MM.1S (cell line): ENCODE data around the gene PCTP.

Experiments
- EZH2phosphoT487 ChIP-seq: fragments of 300-600 bp; sonication (generic); IDR thresholded peaks from 2 replicates; pipeline ENCODE4 v1.6.1; 2018; ENCODE audit warnings: antibody characterized with exemption, low read length
- TF ChIP-seq, protein P1 (sequence below): fragments of 300-600 bp; sonication (generic); IDR thresholded peaks from 2 replicates; pipeline ENCODE4 v1.5.1; 2016; ENCODE audit warnings: antibody characterized with exemption, low read length, mixed read lengths

DNA sequence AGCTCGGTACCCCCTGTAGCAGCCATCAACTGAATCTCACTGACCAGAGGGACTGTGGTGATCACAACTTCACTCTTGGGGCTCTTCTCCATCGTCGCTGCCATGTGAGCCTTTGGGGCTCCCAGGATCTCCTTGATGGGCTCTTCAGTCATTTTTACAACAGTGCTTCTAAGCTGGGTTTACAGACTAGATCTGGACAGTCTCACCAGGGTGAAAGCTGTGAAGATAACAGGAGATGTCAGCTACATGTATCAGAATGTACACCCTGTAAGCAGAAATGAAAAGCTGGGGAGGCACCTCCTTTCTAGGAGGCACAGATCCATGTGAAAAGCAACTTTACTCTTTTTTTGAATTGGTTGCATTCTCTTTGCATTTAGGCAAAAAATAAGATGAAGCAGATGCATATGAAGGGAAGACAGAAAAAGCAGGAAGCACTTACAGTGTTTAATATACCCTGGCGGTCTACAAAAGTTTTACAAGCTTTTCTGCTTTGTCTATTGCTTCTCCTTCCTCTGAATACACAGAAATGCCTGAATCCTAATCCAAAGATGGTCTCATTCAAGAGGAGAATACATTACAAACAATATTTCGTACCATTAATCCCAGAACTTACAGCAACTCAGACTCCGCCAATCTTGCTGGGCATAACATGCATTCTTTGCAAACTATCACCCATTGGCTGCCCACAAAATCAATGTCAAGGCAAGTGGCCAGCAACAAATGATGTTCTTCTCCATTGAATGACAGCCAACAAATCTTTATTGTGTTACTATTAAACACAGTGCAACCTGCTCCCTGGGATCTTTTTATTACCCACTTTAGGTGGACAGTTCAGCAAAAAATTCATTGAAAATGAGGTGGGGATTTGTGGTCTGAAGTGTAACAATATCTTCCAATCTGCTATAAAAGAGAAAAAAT is 29.7 kb upstream of the PCTP start:
- no peak for TF ChIP-seq EZH2phosphoT487
- TF ChIP-seq, protein P1, sequence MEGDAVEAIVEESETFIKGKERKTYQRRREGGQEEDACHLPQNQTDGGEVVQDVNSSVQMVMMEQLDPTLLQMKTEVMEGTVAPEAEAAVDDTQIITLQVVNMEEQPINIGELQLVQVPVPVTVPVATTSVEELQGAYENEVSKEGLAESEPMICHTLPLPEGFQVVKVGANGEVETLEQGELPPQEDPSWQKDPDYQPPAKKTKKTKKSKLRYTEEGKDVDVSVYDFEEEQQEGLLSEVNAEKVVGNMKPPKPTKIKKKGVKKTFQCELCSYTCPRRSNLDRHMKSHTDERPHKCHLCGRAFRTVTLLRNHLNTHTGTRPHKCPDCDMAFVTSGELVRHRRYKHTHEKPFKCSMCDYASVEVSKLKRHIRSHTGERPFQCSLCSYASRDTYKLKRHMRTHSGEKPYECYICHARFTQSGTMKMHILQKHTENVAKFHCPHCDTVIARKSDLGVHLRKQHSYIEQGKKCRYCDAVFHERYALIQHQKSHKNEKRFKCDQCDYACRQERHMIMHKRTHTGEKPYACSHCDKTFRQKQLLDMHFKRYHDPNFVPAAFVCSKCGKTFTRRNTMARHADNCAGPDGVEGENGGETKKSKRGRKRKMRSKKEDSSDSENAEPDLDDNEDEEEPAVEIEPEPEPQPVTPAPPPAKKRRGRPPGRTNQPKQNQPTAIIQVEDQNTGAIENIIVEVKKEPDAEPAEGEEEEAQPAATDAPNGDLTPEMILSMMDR: no peak
